ENCODE measurements around the gene CYP39A1.

GRCh38 chr6:46612645-46613044 is 40.0 kb downstream of the CYP39A1 start:
- TF ChIP-seq CTCF (IDR thresholded peaks at IDR 0.05; ENCODE audit: low read length) (no peak), EZH2 (IDR thresholded peaks at IDR 0.05; ENCODE audit: borderline replicate concordance, low read length) (no peak)

Measured in OCI-LY1 (cell line).